Measurements from ENCODE around the gene POLD4. TPM values are rescaled to one million over a fixed set of nuclear protein-coding genes. Genes with fewer than 3 reads are reported as not detected.

The POLD4 gene
- total and polyA plus RNA-seq, 2 of the 13 experiments (the other 11 are each of a cell fraction or from before 2014, with no cell fraction given): 10.5 to 27.4 TPM

- TF ChIP-seq STAT6 (CRISPR knock-in tag; IDR thresholded peaks at IDR 0.05; ENCODE audit: borderline replicate concordance) (no peak), ZNF205 (CRISPR knock-in tag; IDR thresholded peaks at IDR 0.05) (no peak), CREM (IDR thresholded peaks at IDR 0.05) (no peak), CREM (CRISPR knock-in tag; IDR thresholded peaks at IDR 0.05) (no peak), HOXA3 (CRISPR knock-in tag; IDR thresholded peaks at IDR 0.05) (no peak), FOXM1 (CRISPR knock-in tag; IDR thresholded peaks at IDR 0.05) (no peak), ARNT (IDR thresholded peaks at IDR 0.05) (no peak), ZNF430 (CRISPR knock-in tag; IDR thresholded peaks at IDR 0.05) (no peak), PHF20 (CRISPR knock-in tag; IDR thresholded peaks at IDR 0.05) (no peak), ZSCAN21 (CRISPR knock-in tag; IDR thresholded peaks at IDR 0.05; ENCODE audit: borderline replicate concordance) (no peak), ZNF235 (CRISPR knock-in tag; IDR thresholded peaks at IDR 0.05; ENCODE audit: borderline replicate concordance) (no peak), AKNA (CRISPR knock-in tag; IDR thresholded peaks at IDR 0.05; ENCODE audit: borderline replicate concordance) (no peak), MAFG (CRISPR knock-in tag; IDR thresholded peaks at IDR 0.05) (0 out of 2 replicates have a peak, but pooled peaks have one; percentile 58), ZNF530 (CRISPR knock-in tag; IDR thresholded peaks at IDR 0.05; ENCODE audit: low read depth) (no peak), RFX5 (IDR thresholded peaks at IDR 0.05; ENCODE audit: low read depth, low read length) (no peak), HCFC1 (IDR thresholded peaks at IDR 0.05; ENCODE audit: low read depth, low read length) (no peak), POLR2AphosphoS5 (IDR thresholded peaks at IDR 0.05; ENCODE audit: low read depth, low read length) (no peak), KAT7 (CRISPR knock-in tag; IDR thresholded peaks at IDR 0.05; ENCODE audit: borderline replicate concordance) (no peak), GMEB1 (CRISPR knock-in tag; IDR thresholded peaks at IDR 0.05; ENCODE audit: borderline replicate concordance) (no peak), BHLHE40 (IDR thresholded peaks at IDR 0.05; ENCODE audit: low read length) (no peak), ZNF850 (CRISPR knock-in tag; conservative IDR thresholded peaks at IDR 0.05) (no peak), ATAD3A (CRISPR knock-in tag; IDR thresholded peaks at IDR 0.05) (no peak), ZNF253 (CRISPR knock-in tag; IDR thresholded peaks at IDR 0.05; ENCODE audit: borderline replicate concordance) (no peak)
Measured at GRCh38 chr11:67373648-67374570, 20.6 kb upstream of the POLD4 start (continued).
